Daoy (cell line): Measurements from ENCODE around the gene FERMT1. TPM values are rescaled to one million over a fixed set of nuclear protein-coding genes. Genes with fewer than 3 reads are reported as not detected.

Experiments used
- DNase-seq: peaks from one replicate; pipeline ENCODE4 v3.0.0-alpha.2; 2015; ENCODE audit warnings: low read depth
- total RNA-seq: library from RNA; depleted of rRNA; stranded (reverse); fragments of >200 nt; shearing (Covaris generic); gene quantifications from 2 replicates; pipeline ENCODE4 v1.2.3, GENCODE V29; 2014; rRNA removed

The FERMT1 gene
- total RNA-seq: 4.6 and 5.7 TPM in 2 replicates

GRCh38 chr20:6122873-6123648 is at the start of gene FERMT1:
FERMT1 (minus strand) TSS chr20:6123030; CDS start chr20:6119554, 3,476 bp downstream.
- DNase-seq: peak; percentile 73

- DNase-seq: no peak
Measured at GRCh38 chr20:6169251-6169650, 46.4 kb upstream of the FERMT1 start.

- DNase-seq: no peak
Measured at GRCh38 chr20:6168204-6168603, 45.4 kb upstream of the FERMT1 start.

GRCh38 chr20:6165346-6165745 is 42.5 kb upstream of the FERMT1 start:
- DNase-seq: no peak

- DNase-seq: no peak
Measured at GRCh38 chr20:6164421-6165341, 41.9 kb upstream of the FERMT1 start.

- no peak for DNase-seq
Measured at GRCh38 chr20:6160736-6161135, 37.9 kb upstream of the FERMT1 start.

- no peak for DNase-seq
Measured at GRCh38 chr20:6157345-6157744, 34.5 kb upstream of the FERMT1 start.

- no peak for DNase-seq
Measured at GRCh38 chr20:6152777-6153176, 29.9 kb upstream of the FERMT1 start.

- no peak for DNase-seq
Measured at GRCh38 chr20:6148073-6148472, 25.2 kb upstream of the FERMT1 start.

GRCh38 chr20:6142348-6142993 is 19.6 kb upstream of the FERMT1 start:
- peak; percentile 45 for DNase-seq

- peak; percentile 8 for DNase-seq
Measured at GRCh38 chr20:6140947-6141346, 18.1 kb upstream of the FERMT1 start.

- DNase-seq: no peak
Measured at GRCh38 chr20:6135347-6135746, 12.5 kb upstream of the FERMT1 start.

- DNase-seq: no peak
Measured at GRCh38 chr20:6134592-6134991, 11.8 kb upstream of the FERMT1 start.

- no peak for DNase-seq
Measured at GRCh38 chr20:6130045-6130444, 7.2 kb upstream of the FERMT1 start.

- no peak for DNase-seq
Measured at GRCh38 chr20:6127825-6128224, 5.0 kb upstream of the FERMT1 start.

GRCh38 chr20:6126846-6127245 is 4.0 kb upstream of the FERMT1 start:
- no peak for DNase-seq

GRCh38 chr20:6123649-6124014 is 802 bp upstream of the FERMT1 start:
- DNase-seq: no peak

GRCh38 chr20:6122111-6122872 is 538 bp downstream of the FERMT1 start:
- DNase-seq: peak; percentile 11

GRCh38 chr20:6121504-6121903 is 1.3 kb downstream of the FERMT1 start:
- DNase-seq: no peak

- no peak for DNase-seq
Measured at GRCh38 chr20:6120491-6120988, 2.3 kb downstream of the FERMT1 start.

GRCh38 chr20:6116758-6117157 is 6.1 kb downstream of the FERMT1 start:
- DNase-seq: no peak
